ENCODE results near the gene ARHGEF10L.

ARHGEF10L gene

DNA sequence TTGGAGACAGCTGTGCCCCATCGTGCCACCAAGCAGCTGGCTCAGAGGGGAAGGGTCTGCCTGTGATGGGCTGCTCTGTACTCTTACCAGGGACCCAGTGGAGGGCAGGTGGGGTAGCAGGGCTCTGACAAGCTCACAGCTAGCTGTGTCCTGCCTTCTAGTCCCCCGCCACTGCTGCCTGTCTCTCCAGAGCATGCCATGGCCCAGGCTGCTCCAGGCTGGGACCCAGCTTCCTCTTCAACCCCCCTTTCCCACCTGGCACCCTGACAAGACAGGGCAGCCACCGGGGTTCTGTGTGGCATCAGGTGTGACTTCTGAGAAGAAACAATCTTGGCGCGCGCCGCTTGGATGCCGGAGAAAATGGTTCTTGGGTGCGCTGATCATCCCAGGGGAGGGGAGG is 123.3 kb downstream of the ARHGEF10L start:
- no peak for DNase-seq

DNA sequence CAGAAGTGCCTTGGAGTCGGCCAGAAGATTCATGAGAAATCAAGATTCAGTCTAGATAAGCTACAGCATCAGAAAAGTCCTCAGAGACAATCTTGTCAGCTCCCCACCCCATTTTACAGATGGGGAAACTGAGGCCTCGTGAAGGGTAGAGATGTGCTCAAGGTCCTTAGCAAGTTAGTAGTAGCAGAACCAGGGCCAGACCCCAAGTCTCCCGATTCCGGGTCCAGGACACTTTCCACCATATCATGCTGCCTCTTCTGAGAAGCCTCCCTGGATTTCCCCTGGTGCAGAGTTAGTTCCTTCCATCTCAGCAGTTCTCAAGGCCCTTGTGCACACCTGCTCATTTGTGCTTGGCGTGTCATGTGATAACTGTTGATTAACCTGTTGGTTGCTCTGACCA is 124.1 kb downstream of the ARHGEF10L start:
- DNase-seq, result no peak

DNA sequence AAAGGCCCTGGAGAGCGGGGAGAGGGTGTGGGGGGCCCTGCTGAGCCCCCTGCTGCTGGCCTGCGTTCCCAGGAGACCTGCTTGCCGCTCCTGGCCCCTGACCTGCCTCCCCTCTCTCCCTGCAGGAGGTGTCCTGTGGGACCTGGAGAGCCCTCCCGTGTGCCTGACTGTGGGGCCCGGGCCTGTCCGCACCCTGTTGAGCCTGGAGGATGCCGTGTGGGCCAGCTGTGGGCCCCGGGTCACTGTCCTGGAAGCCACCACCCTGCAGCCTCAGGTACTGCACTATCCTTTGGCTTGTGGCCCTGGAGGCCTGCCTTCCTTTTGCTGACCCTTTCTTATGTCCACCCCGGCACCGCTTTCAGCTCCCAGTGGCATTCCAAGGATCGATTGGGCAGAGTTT is 124.8 kb downstream of the ARHGEF10L start:
- no peak for DNase-seq

DNA sequence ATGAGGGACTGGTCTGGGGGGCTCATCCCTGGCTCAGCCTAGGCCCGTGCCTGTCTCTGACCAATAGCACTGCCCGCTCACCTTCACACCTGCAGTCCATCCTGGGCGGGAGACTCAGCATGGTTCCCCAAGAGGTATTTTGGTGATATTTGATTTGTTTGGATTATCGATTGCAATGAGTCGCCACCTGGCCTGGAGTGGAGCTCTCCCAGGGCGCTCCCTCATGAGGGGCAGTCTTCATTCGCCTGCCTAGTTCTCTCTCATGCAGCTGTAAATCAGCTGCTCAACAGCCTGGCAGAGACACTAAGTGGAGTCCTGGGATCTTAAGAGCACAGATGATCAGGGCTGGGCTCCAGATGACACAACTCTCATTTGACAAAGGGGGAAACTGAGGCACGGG is 125.6 kb downstream of the ARHGEF10L start:
- no peak for DNase-seq

DNA sequence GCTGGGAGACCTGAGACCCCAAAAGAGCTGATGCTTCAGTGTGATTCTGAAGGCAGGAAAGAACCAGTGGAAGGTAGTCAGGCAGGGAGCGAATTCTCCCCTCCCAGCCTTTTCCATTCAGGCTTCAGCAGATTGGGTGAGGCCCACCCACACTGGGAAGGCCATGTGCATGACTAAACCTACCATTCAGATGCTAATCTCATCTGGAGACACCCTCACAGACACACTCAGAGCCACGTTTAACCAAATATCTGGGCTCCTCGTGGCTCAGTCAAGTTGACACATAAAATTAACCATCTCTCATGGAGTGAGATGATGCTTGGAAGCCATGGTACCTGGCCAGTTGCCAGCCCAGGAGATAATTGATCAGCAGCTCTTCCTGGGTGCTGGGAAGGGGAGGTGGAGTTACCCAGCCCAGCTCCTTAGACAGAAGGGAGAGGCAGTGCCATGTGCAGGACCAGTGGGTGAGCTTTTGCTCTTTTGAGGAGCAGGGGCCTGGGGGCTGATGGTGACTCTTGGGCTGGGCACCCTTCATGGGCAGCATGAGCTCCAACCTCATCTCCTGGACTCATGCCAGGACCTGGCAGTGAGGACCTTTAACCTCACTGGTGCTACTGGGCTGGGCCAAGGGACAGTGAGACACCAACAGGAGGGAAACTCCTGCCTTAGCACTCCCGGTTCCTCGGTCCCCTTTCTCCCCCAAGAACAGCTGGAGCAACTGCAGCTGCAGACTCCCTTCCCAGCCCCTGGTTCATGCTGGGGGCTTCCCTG is 126.6 kb downstream of the ARHGEF10L start:
- no peak for DNase-seq

DNA sequence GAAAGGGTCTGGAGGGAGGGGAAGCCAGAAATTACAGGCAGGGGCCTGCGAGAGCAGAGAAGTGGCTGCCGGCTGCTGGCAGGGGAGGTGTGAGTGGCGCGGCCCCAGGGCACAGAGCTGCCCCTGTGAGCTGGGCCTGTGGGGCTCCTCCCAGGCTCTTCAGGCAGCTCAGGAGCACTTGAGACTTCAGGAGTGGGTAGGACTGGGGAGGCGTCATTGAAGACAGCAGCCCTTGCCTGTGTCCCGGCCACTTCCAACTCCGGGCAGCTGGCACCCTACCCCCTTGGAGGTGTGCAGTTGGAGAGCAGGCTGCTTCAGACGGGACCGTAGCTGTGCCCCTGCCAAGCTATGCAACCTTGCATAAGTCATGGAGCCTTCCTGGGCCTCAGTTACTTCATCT is 128.1 kb downstream of the ARHGEF10L start:
- no peak for DNase-seq

DNA sequence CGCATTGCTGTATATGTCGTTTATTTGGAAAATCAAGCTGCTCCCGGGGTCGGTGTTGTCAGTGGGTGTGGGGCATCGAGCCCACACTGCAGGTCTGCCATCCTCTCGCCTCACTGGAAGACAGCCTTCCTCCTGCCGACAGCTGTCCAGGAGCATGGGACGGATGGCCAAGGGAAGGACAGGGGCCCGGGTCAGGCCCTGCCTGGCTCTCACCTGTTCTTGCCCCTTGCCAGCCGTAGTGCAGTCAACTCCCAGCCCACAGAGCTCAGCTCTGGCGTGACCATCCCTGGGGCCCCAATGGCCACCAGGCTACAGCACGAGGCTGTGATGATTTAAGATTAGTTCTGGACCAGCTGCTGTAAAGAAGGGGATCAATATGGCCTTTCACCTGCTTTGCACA is 128.7 kb downstream of the ARHGEF10L start:
- no peak for DNase-seq

DNA sequence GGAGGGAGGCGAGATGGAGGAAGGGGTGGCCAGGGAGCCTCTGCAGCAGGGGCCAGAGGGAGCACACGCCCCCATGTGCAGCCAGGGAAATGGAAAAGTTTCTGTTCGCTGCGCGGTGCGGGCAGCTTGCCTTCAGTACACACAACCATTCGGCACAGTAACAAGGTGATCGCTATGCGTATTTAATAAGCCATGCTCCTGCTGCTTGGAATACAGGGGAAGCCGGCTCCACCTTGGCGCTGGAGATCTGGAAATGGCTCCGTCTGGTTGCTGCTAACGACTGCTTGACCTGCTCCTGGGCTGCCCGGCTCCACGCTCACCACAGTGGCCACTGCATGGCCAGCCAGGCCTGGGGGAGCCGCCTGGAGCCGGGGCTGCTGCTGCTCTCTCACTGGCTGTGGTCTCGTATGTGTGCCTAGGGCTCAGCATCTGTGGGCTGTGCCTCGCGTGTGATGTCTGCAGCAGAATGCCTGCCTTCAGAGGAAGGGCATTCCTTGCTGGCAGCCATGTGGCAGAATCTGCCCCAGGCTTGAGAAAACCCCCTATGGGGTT is 129.2 kb downstream of the ARHGEF10L start:
- DNase-seq, result no peak

DNA sequence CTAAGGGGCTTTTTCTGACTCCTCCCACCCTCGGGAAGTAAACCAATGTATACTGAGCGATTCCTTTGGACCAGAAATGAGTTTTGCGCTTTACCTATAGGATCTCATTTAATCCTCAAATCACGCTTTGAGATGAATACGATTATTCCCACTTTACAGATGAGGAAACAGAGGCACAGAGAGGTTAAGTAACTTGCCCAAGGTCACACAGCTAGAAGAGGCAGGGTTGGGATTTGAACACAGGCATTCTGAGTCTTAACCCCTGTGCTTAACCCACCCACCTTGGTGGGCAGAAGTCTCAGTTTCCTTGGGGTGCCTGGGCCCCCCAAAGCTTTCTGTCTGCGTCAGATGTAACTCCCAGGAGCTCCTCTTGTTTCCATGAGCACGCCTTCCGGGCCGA is 129.8 kb downstream of the ARHGEF10L start:
- DNase-seq, result no peak

DNA sequence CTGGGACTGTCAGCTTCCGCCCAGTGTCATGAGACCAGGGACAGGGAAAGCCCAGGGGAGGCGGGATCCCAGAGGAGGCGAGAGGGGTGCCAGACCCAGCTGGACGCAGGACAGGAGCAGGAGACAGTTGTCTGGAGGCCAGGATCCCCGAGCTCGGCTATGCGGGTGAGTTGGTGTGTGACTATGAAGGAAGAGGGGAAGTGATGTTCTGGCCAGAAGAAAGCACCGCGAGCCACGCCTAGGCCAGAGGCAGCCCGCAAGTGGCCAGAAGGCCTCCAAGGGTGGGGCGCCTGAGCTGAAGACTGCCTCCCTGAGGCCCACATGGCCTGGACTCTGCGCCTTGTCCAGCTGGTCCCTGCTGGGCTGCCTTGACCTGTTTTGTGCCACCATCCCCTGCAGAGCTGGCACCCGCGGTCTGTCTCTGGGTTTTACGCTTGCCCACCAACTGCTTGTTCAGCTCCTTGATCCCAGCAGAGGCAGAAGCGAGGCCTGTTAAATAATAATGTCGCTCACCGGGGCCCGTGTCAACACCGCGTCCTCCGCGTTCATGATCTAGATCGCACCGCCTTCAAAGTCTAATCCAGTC is 130.5 kb downstream of the ARHGEF10L start:
- DNase-seq, result no peak

DNA sequence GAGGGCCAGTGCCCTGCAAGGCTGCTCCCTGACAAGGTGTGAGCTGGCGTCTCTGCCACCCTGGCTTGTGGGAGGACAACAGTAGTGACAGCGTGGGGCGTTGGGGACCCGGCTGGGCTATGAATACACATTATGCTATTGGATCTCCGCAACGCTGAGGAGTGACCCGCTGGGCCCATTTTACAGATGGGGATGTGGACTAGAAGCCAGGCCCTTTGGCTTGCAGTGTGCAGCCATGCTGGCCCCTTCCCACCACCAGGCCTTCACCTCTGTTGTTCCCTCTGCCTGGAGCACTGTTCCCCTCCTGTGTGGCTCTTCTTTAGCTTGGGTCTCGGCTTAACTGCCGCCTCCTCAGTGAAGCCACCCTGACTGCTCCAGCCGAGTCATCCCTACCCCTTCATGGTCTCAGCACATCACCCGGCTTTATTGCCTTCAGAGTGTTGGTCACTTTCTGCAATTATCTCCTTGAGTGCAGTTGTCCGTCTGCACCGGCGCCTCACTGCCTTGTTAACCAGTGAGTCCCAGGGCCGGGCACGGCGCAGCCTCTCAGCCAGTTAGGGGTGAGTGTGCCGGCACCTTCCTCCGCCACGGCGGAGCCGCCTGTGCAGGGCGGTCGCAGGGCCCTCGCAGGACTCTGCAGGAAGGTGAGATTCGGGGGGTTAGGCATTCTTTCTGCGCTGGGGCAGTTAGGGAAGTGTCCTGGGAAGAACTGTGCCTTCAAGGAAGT is 131.3 kb downstream of the ARHGEF10L start:
- no peak for DNase-seq

DNA sequence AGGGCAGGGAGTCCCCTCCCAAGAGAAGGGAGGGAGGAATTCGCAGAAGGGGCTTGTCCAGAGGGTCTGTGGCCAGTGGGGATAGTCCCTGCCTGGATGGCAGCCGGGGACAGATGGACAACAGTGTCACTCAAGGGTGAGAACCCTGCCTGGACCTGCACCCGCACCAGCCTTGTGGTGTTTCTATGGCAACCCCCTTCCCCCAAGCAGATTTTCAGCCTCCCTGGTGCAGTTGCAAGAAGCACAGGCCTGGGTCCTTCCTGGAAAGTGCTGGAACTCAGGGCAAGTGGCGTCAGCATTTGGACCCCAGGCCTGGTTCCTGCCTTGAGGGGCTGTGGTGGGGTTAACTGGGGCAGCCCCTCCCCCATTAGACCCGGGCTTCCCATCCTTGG is 131.8 kb downstream of the ARHGEF10L start:
- no peak for DNase-seq

DNA sequence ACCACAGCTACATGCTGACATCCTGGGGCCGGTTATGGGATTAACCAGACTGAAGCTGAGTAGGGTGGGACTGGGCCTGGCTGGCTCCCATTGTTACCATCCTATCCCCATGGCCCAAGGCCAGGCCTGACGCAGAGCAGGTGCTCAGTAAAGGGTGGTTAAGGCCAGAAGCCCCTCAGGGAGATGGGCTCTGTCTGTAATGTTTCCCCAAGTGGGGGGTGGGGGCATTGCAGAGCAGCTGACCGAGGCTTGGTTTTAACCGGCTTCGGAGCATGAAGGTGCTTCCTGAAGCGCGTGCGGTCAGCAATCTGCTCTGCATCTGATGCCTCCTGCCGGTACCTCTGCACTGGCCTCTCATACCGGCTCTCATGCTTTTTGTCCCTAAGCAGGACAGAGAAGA is 132.2 kb downstream of the ARHGEF10L start:
- no peak for DNase-seq

DNA sequence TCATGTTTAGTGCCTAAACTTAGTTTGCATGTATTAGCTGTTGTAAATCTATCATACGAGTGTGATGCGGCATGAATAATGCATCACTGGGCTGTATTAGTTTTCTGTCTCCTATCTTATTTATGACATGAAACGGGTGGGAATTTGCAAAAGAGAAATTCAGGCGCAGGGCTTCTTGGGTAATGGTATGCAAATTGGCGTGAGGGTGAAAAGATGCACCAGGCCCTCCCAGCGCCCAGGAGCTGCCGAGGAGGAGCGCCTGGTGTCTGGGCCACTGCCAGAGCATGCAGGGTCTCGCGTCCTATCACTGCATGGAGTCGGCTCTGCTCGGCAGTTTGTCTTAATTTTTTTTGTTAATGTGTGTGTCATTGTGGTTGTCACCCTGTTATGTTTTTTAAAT is 132.7 kb downstream of the ARHGEF10L start:
- no peak for DNase-seq

DNA sequence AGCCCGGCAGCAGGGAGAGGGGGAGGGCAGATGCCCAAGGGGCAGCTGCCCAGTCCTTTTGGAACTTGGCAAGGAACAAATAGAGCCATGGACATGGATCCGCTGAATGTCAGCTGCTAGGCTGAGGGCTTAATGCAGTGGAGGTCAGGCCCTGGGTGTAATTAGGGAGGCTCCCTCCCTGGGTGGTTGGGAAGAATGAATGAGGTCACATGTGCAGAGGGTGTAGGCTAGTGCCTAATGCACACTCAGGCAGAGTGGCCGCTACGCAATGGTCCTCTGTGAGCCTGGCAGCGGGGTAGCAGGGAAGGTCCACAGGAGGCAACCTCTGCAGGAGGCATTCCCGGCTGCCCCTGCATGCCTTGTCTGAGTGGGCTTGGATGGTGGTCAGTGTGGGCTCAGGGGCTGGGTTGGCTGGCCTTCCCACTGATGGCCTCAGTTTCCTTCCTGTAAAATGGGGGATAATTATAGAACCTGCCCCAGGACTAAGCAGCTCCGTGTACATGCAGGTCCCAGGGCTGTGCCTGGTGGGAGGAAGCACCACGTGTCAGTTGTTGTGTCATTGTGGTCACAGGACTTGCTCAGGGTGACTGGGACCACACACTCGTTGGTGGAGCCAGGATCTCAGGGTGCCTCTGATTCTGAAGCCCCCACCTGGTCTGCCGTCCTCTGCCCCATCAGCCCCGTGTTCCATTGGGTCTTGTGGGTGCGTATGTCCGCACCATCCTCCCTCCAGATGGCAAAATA is 134.0 kb downstream of the ARHGEF10L start:
- DNase-seq, result peak; percentile 37

DNA sequence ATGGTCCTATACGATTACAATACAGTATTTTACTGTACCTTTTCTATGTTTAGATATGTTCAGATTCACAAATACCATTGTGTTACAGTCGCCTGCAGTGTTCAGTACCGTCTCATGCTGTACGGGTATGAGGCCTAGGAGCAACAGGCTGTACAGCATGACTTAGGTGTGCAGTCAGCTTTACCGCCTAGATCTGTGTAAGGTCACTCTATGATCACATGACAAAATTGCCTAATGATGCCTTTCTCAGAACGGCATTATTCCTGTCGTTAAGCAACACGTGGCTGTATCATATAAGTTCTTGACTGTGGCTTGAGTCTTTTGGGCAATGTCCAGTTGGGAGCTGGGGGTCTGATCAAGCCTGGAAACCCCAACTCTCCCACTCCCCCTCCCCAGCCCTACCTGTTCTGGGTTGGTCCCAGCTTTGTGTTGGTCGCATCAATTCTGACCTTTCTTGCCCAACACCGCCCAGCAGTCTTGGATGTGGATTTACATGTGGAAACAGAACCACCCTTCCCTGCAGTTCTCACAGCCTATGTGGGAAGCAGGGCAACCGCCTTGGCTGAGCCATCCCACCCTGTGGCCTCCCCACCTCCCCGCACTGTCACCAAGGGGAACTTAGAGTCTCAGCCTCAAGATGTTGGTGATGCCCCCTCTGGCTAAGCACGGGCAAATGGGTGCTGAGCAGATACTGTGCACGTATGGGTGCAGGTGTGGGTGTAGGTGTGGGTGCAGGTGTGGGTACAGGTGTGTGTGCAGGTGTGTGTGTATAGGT is 135.4 kb downstream of the ARHGEF10L start:
- peak; percentile 47 for DNase-seq

DNA sequence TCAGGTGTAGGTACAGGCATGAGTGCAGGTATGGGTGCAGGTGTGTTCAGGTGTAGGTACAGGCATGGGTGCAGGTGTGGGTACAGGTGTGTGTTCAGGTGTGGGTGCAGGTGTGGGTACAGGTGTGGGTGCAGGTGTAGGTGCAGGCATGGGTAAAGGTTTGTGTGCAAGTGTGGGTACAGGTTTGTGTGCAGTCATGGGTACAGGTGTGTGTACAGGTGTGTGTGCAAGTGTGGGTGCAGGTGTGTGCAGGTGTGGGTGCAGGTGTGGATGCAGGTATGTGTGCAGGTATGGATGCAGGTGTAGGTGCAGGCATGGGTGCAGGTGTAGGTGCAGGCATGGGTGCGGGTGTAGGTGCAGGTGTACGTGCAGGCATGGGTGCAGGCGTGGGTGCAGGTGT is 136.2 kb downstream of the ARHGEF10L start:
- peak; percentile 25 for DNase-seq

DNA sequence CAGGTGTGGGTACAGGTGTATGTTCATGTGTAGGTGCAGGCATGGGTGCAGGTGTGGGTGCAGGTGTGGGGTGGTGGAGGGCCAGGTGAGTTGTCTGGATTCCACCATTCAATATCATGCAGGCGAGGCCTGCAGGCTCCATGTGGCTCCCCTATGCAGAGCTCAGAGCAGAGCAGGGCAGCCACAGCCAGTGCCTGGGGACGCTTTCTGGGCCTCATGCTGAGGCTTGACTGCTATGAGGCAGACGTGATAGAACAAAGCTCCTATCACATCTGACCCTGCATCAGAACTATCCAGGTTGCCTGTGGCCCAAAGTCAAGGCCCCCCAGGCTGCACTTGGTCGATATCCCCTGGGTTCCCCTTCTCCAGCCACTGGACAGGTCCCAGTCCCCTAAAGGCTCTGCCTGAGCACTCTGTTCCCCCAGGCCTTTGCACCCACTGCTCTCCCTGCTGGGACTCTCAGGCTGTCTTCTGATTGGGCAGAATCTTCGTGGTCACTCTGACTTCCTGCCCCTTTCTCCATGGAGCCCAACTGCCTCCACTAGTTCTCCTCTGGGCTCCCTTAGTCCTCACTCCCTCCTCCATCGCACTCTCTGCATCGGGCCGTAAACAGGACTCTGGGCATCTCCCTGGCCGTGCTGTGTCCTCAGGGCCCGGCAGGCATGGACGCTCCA is 137.0 kb downstream of the ARHGEF10L start:
- DNase-seq, result no peak

DNA sequence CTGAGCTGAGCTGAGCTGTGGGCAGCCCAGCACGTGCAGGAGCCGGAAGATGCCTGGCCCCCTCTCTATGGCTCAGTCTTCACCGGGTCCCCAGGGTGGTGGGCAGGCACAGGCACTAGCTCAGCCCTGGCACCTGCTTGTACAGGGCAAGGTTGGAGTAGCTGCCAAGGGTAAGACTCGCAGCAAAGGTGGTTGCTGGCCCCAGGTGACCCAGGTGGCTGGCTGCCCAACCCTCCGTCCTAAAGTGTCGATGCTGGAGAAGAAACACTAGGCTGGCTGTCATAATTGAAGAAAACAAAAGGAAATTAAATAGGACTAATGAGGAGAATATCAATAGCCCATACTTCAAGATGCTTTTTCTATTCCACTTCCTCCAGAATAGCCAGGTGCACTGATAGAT is 138.5 kb downstream of the ARHGEF10L start:
- no peak for DNase-seq

DNA sequence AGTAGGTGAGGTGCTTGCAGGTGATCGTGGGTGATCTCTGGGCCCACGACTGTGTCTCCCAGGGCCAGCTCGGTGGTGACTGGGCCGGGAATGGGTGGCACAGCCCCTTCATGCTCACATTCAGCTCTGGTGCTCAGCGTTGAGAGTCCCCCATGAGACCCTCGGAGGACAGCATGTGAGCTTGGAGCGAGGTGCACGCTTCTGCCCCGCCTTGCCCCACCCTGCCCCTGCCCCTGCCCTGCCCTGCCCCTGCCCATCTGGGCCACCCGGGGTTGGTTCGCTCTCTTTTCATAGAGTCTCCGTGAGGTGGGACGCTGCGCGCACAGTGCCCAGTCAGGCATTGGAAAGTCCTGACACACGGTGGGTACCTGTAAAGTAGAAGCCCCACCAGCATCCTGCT is 140.4 kb downstream of the ARHGEF10L start:
- no peak for DNase-seq

DNA sequence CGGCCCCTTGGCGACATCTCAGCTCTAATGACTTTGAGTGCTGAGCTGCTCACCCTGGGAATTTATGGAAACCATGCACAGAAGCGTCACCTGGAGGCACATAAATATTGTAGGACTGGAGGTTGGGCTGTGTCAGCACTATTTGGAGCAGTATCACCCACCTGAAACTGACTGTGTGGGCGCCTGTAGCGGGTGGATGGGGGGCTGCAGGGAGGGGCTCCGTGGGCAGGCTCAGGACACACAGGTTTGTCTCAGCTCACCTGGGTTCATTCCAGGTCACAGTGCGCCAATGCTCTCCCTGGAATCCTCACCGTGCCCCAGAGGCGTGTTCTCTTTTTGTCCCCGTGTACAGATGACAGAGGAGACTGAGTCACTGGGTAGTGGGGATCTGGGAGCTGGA is 140.8 kb downstream of the ARHGEF10L start:
- no peak for DNase-seq

DNA sequence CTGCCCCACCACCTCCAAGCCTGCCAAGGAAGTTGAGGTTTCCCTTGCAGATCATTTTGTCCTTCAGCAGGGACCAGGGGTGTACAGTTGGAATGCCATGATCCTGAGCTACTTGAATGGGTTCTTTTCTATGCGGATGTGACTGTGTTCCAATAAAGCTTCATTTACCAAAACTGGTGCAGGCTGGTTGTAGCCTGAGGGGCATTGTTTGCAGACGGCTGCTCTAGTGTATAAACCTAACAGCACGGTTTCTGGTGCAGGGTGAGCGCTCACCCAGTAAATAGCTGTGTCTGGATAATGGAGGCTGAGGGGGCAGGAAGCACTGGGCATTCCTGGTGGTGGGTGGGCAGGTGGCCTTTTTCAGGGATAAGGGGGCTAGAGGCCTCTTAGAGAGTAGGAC is 142.9 kb downstream of the ARHGEF10L start:
- no peak for DNase-seq
